GM18867 (cell line): ENCODE results near the gene FOXL3.
"Not testable (repeated sequence)": the region's sequence is repeated elsewhere in the genome, so short reads cannot be mapped to it uniquely, and the experiment has no call there.

Experiments
- ATAC-seq: cut with Tn5 transposase; IDR thresholded peaks from one replicate; pipeline ENCODE4 v1.9.1; 2021; ENCODE audit warnings: mild to moderate bottlenecking, moderate library complexity; ENCODE audit not compliant: unreplicated experiment

FOXL3 gene

GRCh38 chr7:254337-255037, 35.5 kb upstream of the FOXL3 start:
- no peak for ATAC-seq

DNA sequence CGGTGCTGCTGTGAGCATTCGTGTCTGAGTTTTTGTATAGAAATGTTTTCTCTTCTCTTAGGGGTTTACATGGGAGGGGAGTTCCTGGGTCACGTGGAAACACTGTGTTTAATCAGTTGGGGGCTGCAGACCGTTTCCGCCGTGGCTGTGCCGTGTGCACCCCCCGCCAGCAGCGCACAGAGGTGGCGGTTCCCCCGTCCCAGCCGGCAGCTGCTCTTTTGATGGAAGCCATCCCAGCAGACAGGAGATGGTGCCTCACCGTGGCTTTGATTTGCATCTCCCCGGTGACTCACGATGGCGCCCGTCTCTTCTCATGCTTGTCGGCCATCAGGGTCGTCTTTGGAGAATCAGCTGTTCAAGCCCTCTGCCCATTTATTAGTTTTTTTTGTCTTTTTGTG, 34.9 kb upstream of the FOXL3 start:
- no peak for ATAC-seq

DNA sequence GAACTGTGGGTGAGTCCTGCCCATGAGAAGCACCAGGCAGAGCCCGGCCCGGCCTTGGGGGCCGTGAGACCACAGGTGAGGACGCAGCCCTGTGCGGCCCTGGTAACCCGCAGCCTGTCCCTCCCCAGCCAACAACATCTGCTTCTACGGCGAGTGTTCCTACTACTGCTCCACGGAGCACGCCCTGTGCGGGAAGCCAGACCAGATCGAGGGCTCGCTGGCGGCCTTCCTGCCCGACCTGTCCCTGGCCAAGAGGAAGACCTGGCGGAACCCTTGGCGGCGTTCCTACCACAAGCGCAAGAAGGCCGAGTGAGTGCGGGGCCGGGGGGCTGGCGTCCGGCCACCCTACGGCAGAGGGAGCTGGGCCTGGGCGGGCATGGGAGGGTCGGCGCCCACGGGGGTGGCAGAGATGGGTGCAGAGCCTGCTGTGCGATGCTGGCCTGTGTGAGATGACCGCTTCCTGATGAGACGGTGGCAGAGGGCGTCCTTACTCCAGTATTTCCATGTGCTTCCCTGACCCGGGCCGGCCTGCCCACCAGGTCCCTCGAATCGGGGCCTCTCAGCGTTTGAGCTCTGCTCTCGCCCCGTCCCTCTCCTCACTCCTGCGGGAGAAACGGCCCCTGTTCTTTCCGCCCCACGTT, 34.1 kb upstream of the FOXL3 start:
- no peak for ATAC-seq

DNA sequence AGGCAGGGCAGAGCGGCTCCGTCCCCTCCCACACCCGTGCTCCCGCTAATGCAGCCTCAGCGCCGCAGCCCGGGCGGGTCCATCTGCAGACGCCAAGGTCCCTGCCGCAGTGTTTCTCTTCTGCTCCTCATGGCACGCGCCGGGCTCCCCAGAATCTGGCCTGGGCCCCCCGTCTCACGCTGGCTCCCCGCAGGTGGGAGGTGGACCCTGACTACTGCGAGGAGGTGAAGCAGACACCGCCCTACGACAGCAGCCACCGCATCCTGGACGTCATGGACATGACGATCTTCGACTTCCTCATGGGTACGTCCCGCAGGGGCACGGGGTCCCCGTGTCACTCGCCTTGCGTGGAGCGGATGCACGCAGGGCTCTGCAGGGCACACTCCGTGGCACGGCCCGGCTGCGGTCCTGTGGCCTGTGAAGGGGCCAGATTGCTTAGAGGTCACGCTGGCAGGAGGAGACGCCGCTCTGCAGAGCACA, 33.5 kb upstream of the FOXL3 start:
- ATAC-seq: no peak

DNA sequence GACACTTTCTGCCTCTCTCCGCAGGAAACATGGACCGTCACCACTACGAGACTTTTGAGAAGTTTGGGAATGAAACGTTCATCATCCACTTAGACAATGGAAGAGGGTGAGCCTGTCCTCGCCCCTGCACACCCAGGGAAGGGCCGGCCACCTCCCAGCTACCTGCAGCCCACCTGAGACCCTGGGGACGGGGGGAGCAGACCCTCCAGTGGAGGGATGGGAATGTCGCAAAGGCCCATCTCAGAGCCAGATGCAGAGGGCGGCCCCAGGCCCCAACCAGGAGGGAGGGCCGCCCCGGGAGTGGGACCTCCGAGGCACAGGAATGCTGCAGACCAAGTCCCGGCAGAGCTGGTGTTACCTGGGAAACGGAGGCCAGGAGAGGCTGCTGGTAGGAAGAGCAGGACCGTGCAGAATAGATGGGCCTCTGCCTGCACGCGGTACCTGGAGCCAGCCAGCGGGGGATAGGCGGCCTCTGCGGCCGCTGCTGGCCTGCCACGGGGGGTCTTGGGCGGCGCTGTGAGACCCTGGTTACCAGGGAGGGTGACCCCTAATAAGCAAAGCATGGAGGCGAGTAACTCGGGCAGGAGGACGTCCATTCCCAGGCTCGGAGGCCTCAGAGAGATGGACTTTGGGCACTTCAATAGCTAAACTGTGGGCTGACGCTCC, 32.9 kb upstream of the FOXL3 start:
- ATAC-seq: no peak

DNA sequence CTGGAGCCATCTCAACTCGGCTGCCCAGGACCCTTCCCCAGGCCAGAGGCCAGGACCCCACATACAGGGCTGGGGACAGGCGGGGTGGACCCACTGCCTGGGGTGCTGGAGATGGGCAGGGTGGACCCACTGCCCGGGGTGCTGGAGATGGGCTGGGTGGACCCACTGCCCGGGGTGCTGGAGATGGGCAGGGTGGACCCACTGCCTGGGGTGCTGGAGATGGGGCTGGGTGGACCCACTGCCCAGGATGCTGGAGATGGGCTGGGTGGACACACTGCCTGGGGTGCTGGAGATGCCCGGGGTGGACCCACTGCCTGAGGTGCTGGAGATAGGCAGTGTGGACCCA, 32.4 kb upstream of the FOXL3 start:
- ATAC-seq: no peak

GRCh38 chr7:258476-259190, 31.3 kb upstream of the FOXL3 start:
- no peak for ATAC-seq

DNA sequence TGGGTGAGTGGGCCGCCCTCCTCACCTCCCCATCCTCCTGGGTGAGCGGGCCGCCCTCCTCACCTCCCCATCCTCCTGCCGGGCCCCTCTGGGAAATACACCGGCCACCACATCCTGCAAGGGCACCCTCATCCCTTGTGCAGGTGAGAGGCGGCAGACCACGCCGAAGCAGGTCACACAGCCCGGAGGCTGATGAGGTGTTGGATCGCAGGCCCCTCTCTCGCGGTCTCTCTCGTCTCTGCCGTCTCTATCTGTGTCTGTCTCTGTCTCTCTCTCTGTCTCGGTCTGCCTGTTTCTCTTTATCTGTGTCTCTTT, 30.8 kb upstream of the FOXL3 start:
- no peak for ATAC-seq

- no peak for ATAC-seq
Measured at GRCh38 chr7:259751-260405, 30.1 kb upstream of the FOXL3 start.

DNA sequence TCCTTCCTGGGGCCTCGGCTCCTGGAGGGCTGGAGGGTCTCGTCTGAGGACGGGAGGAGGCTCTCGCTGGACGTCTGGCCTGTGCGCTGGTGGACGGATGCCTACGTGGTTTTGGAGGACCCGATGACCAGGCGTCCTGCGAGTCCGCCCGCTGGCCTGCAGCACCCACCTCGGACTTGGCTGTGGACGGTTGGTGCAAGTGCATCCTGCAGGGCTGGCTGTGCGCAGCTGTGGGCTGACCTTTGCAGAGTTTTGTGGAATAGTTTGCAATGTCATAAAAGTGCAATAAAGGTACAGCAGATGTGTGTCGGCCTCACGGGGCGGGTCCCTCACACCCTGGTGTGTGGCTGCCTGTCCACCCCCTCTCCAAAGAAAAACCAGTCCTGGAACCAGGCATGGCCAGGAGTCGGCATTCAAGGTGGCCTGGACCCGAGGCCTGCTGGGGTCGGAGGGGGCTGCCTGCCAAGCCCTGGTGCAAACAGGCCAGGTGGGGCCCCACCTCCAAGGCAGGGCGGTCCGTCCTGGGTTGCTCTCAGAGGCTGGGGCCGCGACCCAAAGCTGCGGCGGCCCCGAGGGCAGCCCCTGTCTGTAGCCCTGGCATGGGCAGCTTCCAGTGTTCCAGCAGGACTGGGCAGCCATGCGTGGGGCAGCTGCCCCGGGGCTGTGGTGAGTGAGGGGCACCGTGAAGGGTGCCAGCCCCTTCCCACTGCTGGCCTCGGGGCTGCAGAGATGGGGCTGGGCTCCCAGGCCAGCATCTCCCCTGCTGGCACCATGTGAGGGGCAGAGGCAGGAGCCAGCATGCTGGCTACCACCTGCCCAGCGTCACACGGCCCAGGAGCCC, 29.3 kb upstream of the FOXL3 start:
- ATAC-seq: no peak

DNA sequence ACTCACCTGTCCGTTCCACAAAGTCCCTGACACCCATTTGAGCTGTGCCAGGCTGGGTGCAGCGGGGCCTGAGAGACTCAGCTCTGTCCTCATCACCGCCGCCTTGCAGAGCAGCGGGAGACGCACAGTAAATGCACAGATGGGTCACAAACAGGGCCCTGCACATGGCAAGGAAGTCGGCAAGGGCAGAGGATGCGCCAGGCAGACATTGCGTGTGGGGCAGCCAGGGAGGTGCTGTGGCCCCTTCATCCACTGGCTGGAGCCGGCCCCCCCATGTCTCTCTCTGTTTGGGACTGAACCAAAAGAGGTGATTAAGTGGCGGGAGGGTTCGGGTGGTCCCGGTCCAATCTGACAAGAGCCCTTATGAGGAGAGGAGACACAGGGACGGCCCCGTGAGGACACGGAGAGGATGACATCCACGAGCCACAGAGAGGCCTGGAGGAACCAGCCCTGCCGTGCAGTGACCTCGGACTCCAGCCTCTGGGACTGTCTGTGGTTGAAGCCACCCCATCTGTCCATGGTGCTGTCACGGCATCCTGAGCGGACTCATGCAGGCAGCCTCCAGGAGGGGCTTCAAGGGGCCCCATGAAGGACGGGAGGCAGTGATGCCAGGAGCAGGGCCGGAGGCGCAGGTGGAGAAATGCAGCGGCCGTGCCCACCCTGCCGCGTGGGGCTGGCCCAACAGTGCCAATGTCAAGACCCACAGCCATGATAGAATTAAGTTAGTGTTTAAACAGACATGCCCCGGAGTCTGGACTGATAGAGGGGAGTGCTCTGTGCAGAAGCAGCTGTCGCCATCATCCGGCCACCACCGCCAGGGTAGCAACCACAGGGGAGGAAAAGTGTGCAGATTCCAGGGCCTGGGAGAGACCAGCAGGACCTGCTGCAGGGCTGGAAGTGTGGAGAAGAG, 28.4 kb upstream of the FOXL3 start:
- ATAC-seq: no peak

DNA sequence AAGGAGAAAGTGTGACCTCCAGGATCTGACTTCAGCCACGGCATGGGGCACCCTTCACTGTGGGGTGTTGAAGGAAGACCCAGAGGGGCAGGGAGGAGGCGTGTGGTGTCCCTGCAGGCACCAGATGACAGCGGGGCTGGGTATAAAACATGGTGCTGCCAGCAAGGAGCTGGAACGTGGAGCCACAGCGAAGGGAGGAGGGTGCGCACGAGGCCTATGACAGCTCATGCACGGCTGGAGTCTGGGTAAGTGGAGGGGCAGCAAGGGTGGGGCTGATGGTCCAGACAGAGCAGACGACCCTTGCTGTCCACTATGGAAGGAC, 27.8 kb upstream of the FOXL3 start:
- no peak for ATAC-seq

DNA sequence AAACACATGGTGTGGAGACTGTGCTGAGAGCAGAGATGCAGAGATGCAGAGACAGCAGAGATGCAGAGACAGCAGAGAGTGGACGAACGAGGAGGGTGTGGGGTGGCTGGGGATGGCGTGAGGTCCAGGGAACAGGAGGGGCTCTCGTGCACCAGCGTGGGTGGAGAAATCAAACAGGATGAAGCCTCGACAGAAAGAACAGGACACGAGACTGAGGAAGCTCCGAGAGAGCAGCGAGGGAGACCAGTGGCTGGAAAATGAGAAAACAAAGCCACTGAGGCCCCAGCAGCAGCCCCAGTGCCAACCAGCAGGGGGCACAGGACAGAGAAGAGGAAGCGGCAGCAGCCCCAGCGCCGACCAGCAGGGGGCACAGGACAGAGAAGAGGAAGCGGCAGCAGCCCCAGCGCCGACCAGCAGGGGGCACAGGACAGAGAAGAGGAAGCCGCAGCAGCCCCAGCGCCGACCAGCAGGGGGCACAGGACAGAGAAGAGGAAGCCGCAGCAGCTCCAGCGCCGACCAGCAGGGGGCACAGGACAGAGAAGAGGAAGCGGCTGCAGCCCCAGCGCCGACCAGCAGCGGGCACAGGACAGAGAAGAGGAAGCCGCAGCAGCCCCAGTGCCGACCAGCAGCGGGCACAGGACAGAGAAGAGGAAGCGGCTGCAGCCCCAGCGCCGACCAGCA, 27.2 kb upstream of the FOXL3 start:
- ATAC-seq: not testable (repeated sequence)

DNA sequence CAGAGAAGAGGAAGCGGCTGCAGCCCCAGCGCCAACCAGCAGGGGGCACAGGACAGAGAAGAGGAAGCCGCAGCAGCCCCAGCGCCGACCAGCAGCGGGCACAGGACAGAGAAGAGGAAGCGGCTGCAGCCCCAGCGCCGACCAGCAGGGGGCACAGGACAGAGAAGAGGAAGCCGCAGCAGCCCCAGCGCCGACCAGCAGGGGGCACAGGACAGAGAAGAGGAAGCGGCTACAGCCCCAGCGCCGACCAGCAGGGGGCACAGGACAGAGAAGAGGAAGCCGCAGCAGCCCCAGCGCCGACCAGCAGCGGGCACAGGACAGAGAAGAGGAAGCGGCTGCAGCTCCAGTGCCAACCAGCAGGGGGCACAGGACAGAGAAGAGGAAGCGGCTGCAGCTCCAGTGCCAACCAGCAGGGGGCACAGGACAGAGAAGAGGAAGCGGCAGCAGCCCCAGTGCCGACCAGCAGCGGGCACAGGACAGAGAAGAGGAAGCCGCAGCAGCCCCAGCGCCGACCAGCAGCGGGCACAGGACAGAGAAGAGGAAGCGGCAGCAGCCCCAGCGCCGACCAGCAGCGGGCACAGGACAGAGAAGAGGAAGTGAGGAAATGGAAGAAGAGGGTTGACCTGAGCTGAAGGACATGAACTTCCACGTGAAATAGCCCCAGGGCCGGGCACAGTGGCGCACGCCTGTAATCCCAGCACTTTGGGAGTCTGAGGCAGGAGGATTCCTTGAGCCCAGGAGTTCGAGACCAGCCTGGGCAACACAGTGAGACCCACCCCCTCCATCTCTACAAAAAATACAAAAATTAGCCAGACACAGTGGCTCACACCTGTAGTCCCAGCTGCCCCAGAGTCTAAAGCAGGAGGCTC, 26.3 kb upstream of the FOXL3 start:
- not testable (repeated sequence) for ATAC-seq

- ATAC-seq: no peak
Measured at GRCh38 chr7:264541-265191, 25.3 kb upstream of the FOXL3 start.

DNA sequence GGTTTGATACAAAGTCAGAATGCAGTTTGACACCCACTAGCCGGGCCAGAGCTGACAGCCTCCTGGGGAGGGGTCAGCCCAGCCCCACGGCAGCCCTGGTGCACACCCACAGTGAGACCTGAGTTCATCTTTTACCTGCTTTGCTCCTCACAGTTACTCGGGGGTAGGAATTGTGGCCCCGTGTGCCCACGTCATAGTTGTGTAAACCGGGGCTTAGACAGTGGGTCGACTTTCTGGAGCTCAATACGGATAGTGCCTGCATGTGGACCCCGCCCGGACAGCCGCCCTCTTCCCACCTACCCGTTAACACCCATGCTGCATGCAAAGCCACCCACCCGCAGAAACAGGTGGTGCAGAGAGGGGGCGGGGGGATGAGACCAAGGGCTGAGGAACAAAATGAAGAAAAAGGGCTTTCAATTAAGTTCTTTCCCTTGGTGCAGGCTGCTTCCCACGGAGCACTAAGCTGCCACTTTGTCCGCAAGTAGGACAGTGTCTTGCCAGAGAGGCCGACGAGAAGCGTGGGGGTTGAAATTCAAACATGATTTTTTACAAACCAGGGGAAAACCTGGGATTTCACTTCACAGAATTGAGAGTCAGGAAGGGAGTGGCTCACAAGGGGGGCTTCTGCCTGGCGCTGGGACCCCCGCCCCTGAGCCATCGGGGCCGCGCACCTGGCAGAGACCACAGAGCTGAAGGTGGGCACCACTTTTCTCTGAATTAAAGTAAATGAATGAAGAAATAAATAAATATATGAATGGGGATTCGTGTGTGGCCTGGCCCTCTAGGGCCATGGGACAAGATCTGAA, 24.6 kb upstream of the FOXL3 start:
- ATAC-seq: no peak
